ENCODE measurements around the gene TCF20.

DNA sequence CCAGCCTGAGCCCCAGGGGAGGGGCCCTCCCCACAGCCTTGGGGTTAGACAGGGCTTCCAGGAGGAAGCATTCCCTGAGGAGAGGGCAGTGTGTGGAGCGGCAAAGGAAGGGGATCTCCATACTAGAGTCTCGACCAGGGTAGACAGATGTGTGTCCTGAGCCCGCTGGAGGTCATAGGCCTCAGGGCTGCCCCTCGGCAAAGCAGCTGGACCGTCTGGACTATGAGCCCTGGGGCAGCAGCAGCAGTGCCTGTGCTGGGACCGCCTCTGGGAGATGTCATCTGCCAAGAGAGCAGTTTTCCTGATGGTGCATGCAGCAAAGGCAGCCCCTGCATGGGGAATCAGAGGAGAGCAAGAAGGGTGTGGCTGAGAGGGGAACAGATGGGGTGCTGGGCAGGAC, 20.8 kb upstream of the TCF20 start:
- TF ChIP-seq, protein P1, sequence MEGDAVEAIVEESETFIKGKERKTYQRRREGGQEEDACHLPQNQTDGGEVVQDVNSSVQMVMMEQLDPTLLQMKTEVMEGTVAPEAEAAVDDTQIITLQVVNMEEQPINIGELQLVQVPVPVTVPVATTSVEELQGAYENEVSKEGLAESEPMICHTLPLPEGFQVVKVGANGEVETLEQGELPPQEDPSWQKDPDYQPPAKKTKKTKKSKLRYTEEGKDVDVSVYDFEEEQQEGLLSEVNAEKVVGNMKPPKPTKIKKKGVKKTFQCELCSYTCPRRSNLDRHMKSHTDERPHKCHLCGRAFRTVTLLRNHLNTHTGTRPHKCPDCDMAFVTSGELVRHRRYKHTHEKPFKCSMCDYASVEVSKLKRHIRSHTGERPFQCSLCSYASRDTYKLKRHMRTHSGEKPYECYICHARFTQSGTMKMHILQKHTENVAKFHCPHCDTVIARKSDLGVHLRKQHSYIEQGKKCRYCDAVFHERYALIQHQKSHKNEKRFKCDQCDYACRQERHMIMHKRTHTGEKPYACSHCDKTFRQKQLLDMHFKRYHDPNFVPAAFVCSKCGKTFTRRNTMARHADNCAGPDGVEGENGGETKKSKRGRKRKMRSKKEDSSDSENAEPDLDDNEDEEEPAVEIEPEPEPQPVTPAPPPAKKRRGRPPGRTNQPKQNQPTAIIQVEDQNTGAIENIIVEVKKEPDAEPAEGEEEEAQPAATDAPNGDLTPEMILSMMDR (IDR thresholded peaks at IDR 0.05), result no peak
- TF ChIP-seq POLR2A (IDR thresholded peaks at IDR 0.05), result no peak
